ENCODE results near the gene TMTC2. TPM values are rescaled to one million over a fixed set of nuclear protein-coding genes. Genes with fewer than 3 reads are reported as not detected.

TMTC2 gene
- total RNA-seq, 1 donor from 2014 or later = 99.3 TPM

DNA sequence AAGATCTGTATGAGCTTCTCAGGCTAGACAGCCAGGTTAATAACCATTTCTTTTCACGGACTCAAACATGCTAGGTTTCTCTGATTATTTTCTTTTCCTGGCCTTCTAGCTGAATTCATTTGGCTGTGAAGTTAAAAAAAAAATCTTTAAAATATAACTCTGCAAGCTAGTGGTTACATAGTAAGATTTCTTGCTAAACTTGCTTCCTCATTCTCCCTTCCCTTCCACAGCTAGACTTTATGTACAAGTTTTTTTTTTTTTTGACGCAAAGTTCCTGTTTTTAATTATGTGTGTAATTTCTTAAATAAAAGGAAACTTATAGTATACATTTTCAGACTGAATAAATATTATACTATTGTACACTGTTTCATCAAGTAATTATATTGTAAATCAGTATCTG is 145.4 kb downstream of the TMTC2 start:
- Mint-ChIP-seq H3K27ac (ENCODE audit: unreplicated experiment) (no peak overlapping the region), H3K27me3 (ENCODE audit: unreplicated experiment) (peaks cover under 1% of the 10 kb centered on the region), H3K36me3 (ENCODE audit: unreplicated experiment) (no peaks in the 10 kb centered on the region), H3K4me1 (ENCODE audit: low read depth, unreplicated experiment) (peaks cover 19% of the 10 kb centered on the region), H3K9me3 (ENCODE audit: unreplicated experiment) (peaks cover 2% of the 10 kb centered on the region), H3K4me3 (ENCODE audit: unreplicated experiment) (no peak overlapping the region)
- TF ChIP-seq, protein P1, sequence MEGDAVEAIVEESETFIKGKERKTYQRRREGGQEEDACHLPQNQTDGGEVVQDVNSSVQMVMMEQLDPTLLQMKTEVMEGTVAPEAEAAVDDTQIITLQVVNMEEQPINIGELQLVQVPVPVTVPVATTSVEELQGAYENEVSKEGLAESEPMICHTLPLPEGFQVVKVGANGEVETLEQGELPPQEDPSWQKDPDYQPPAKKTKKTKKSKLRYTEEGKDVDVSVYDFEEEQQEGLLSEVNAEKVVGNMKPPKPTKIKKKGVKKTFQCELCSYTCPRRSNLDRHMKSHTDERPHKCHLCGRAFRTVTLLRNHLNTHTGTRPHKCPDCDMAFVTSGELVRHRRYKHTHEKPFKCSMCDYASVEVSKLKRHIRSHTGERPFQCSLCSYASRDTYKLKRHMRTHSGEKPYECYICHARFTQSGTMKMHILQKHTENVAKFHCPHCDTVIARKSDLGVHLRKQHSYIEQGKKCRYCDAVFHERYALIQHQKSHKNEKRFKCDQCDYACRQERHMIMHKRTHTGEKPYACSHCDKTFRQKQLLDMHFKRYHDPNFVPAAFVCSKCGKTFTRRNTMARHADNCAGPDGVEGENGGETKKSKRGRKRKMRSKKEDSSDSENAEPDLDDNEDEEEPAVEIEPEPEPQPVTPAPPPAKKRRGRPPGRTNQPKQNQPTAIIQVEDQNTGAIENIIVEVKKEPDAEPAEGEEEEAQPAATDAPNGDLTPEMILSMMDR (IDR thresholded peaks at IDR 0.05; ENCODE audit: partially characterized antibody, unreplicated experiment) = no peak
- no peak for DNase-seq

DNA sequence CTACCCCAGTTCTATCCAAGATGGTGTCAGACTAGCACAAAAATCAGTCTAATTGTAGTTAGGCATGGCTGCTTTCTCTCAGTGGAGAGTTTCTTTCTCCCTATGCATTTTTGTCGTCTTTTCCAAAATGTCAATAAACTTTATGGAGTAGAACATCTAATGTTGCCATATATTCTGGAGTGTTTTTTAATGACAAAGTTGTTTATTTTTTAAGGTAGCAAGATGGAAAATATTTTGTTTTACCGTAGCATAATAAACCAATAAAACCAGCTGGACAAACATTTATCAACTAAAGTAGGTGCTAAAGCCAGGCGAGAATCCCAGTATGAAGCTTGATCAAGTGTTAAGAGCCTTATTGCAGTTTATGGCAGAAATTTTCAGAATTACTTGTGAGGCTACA is 146.3 kb downstream of the TMTC2 start:
- no peaks in the 10 kb centered on the region for H3K36me3 Mint-ChIP-seq (ENCODE audit: unreplicated experiment)
- no peak overlapping the region for H3K27ac Mint-ChIP-seq (ENCODE audit: unreplicated experiment)
- H3K4me3 Mint-ChIP-seq (ENCODE audit: unreplicated experiment) = no peak overlapping the region
- TF ChIP-seq, protein P1 (IDR thresholded peaks at IDR 0.05; ENCODE audit: partially characterized antibody, unreplicated experiment) = no peak
- H3K4me1 Mint-ChIP-seq (ENCODE audit: low read depth, unreplicated experiment) = peaks cover 26% of the 10 kb centered on the region
- peaks cover 2% of the 10 kb centered on the region for H3K9me3 Mint-ChIP-seq (ENCODE audit: unreplicated experiment)
- H3K27me3 Mint-ChIP-seq (ENCODE audit: unreplicated experiment) = peaks cover 5% of the 10 kb centered on the region
- DNase-seq = no peak

DNA sequence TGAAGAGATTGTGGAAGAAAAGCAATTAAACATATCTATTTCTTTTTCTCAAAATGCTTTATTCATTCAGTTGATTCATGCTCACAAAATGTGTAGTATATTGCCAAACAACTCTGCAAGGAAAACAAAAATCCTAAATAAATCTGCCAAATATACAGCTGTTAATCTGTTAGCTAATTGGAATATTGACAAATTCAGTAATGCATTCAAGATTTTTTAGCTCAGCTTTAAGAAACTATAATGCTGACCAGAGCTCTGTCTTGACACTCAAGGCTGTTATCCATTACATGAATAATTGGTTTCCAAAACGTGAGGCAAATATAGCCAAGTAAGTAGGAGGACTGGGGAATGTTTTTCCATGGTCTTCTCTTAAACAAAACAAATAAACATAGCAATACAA is 146.8 kb downstream of the TMTC2 start:
- no peak overlapping the region for H3K4me3 Mint-ChIP-seq (ENCODE audit: unreplicated experiment)
- H3K4me1 Mint-ChIP-seq (ENCODE audit: low read depth, unreplicated experiment) = peaks cover 31% of the 10 kb centered on the region
- H3K27ac Mint-ChIP-seq (ENCODE audit: unreplicated experiment) = no peak overlapping the region
- H3K9me3 Mint-ChIP-seq (ENCODE audit: unreplicated experiment) = peaks cover 2% of the 10 kb centered on the region
- TF ChIP-seq, protein P1 (IDR thresholded peaks at IDR 0.05; ENCODE audit: partially characterized antibody, unreplicated experiment) = no peak
- DNase-seq = no peak
- no peaks in the 10 kb centered on the region for H3K36me3 Mint-ChIP-seq (ENCODE audit: unreplicated experiment)
- H3K27me3 Mint-ChIP-seq (ENCODE audit: unreplicated experiment) = peaks cover 5% of the 10 kb centered on the region

DNA sequence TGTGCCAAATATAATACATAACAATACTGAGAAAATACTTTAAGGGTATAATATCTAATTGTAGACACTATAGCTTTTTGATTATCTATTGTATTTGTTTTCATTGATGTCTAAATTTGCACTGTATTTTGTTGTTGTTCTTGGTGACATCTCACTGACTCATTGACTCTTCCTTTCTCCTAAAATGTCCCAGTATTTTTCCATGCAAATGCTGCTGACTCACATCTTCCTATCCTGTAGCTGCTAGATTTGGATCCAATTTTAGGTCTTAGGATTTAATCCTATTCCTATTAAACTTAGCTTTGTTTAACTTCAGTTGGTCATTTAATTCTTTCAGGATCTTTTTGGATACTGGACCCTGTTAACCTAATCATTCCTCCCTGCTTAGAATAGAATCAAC is 148.5 kb downstream of the TMTC2 start:
- TF ChIP-seq, protein P1 (IDR thresholded peaks at IDR 0.05; ENCODE audit: partially characterized antibody, unreplicated experiment) = no peak
- Mint-ChIP-seq H3K27me3 (ENCODE audit: unreplicated experiment) (peaks cover 5% of the 10 kb centered on the region), H3K9me3 (ENCODE audit: unreplicated experiment) (peaks cover 2% of the 10 kb centered on the region), H3K4me3 (ENCODE audit: unreplicated experiment) (no peak overlapping the region), H3K36me3 (ENCODE audit: unreplicated experiment) (no peaks in the 10 kb centered on the region), H3K27ac (ENCODE audit: unreplicated experiment) (peak overlapping the region; percentile 2), H3K4me1 (ENCODE audit: low read depth, unreplicated experiment) (peaks cover 44% of the 10 kb centered on the region)
- no peak for DNase-seq

DNA sequence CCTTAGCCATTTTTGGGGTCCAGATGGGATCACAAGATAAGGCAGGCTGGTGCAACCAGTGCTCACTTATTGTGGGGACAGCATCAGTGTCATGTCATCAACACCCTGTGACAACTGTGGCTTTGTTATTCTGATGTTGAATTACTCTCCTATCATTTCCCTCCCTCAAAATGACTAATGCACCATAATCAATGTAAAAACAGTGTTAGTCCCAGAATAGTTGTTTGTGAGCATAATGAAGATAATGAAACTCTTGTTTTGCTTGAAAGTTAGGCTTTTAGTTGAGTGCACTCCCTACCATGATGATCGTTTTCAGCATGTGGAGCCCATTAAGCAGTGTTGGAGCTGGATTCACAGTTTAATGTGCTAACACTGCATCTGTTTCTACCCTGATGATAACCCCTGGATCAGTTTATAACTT is 151.4 kb downstream of the TMTC2 start:
- H3K4me1 Mint-ChIP-seq (ENCODE audit: low read depth, unreplicated experiment) = peaks cover 46% of the 10 kb centered on the region
- no peak for DNase-seq
- H3K4me3 Mint-ChIP-seq (ENCODE audit: unreplicated experiment) = peak overlapping the region; percentile 64
- no peaks in the 10 kb centered on the region for H3K36me3 Mint-ChIP-seq (ENCODE audit: unreplicated experiment)
- peak overlapping the region; percentile 59 for H3K27ac Mint-ChIP-seq (ENCODE audit: unreplicated experiment)
- TF ChIP-seq, protein P1 (IDR thresholded peaks at IDR 0.05; ENCODE audit: partially characterized antibody, unreplicated experiment) = no peak
- H3K9me3 Mint-ChIP-seq (ENCODE audit: unreplicated experiment) = peaks cover 7% of the 10 kb centered on the region
- H3K27me3 Mint-ChIP-seq (ENCODE audit: unreplicated experiment) = peaks cover 5% of the 10 kb centered on the region

Data from glutamatergic neuron (in vitro differentiated cells).